GM21447 (cell line): ENCODE measurements around the gene PSMB11.

Experiments used
- ATAC-seq: cut with Tn5 transposase; IDR thresholded peaks from one replicate; pipeline ENCODE4 v1.9.1; 2021; ENCODE audit not compliant: unreplicated experiment

PSMB11 gene

GRCh38 chr14:23078692-23079116, 36.7 kb downstream of the PSMB11 start:
- ATAC-seq, result no peak

DNA sequence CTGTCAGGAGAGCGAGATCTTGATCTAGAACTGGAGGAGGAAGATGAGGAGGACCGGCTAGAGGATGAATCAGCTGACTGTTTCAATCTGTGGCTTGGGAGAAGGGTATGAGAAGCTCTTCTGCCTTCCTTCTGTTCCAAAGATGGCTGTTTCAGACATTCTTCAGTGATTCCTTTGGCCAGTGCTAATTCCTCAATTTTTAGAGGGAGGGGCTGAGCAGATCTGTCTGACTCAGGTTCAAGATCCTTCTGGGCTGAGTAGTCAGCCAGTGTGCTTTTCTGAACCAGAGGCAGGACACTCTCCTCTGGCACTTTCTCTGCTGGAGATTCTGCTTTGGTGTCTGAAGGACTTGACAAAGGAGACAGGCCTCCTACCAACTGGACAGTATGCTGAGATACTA, 37.7 kb downstream of the PSMB11 start:
- no peak for ATAC-seq

- no peak for ATAC-seq
Observed at GRCh38 chr14:23080474-23080873, 38.5 kb downstream of the PSMB11 start.

DNA sequence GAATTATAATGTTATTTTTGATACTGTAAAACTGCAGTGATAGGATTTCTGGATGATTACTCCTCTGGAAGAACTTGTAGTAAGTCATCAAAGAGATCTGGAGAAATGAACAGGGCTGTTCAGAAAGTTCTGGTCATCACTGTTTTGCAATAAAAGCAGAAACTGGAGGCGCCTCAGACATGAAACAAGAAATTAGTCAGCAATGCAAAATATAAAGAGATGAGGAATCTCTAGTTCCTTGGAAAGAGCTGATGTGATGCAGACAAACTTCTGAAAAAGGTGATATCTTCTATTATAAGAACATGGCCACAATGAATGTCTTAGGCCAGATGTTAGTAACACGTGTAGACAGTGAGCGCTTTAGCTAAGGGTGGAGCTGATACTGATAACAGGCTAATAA, 43.4 kb downstream of the PSMB11 start:
- ATAC-seq, result no peak

- ATAC-seq, result no peak
Observed at GRCh38 chr14:23086565-23086964, 44.6 kb downstream of the PSMB11 start.

DNA sequence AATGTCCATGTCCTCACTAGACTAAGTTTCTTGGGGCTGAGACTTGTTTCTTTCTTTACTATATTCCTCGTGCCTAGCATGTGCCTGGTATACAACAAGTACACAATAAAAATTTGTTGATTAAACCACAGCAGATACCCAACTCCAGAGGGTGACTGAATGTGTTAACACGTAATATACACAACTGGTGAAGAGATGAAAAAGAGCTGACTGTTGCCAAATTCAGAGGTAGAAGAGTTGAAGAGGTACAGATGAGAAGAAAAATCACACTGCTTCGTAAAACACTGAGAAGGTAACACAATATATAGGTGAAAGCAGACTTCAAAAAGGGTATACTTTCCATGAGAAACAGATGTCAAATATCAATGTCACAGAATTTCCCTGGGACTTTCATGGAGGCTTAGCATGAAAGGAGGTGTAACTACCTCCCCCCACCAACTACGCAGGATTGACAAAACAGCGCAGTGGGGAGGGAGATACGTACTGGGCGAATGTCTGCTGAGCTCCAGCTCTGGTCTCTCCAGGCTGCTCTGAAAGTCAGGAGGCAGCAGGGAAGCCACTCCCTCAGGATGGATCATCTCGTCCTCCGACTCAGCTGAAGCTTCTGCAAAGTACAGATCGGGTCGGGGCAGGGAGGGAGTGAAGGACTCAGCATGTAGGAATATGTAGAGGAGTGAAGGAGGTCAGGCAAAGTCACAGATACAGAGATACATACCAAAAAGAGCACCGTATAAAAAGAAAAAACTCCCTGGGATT, 47.7 kb downstream of the PSMB11 start:
- no peak for ATAC-seq

DNA sequence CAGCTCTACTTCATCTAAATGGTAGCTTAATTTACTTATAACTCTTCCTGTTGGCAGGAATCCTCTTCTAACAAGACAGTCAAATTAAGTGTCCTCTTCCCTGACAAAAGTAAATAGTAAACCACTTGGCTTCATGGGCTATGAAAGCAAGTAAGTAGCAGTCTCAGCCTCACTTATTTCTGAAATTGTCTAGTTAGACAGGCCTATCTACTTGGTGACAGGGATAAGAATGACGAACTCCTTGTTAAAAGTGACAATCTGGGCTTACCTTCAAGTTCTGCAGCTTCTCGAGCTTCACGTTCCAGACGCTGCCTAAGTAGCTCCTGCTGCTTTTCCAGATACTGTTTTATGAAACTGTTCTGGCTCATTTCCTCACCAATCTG, 48.2 kb downstream of the PSMB11 start:
- no peak for ATAC-seq

- ATAC-seq, result no peak
Observed at GRCh38 chr14:23091294-23092225, 49.5 kb downstream of the PSMB11 start.

GRCh38 chr14:23093104-23093503, 51.1 kb downstream of the PSMB11 start:
- no peak for ATAC-seq

DNA sequence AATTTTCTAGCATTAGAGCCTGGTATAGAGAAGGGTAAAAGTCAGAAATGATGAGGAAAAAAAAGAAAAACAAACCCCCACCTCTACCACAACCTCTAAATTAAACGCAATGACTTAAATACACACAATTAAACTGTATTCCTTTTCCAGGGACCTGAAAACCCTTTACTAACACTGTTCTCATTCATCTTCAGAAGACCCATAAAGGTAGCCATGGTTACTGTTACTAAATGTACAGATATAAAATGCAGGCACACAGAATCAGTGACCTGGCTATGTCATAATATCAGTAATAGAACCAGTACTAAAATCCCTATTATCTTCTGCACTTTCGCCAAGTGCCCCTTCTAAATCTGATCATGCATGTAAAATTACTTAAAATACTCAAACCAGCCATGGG, 51.5 kb downstream of the PSMB11 start:
- ATAC-seq, result no peak
